DND-41 (cell line): ENCODE data around the gene PRKRIP1.

Experiments used
- EZH2 ChIP-seq: IDR thresholded peaks from 3 replicates; pipeline ENCODE4 v1.6.1; 2012; ENCODE audit warnings: borderline replicate concordance, low read depth, mild to moderate bottlenecking, moderate library complexity, low read length, inconsistent platforms; ENCODE audit not compliant: severe bottlenecking
- TF ChIP-seq, protein P1 (sequence below): IDR thresholded peaks from 2 replicates; pipeline ENCODE4 v1.5.1; 2012; ENCODE audit warnings: borderline replicate concordance, low read length, moderate library complexity, mild to moderate bottlenecking; ENCODE audit not compliant: poor library complexity, severe bottlenecking; ENCODE audit errors: extremely low read depth

DNA sequence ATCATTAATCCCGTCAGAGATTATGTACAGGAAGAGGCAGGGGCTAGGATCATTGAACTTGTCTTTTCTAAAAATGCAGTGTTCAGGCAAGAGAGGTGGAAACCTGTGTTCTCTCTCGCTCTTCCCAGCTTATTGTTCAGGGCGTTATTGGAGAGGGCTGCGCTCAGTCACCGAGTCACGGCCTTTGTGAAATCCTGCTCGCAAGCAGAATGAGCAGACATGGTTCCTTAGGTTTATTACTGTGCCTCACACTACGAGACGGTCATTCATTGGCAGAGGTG, 631 bp upstream of the PRKRIP1 start:
- TF ChIP-seq, protein P1, sequence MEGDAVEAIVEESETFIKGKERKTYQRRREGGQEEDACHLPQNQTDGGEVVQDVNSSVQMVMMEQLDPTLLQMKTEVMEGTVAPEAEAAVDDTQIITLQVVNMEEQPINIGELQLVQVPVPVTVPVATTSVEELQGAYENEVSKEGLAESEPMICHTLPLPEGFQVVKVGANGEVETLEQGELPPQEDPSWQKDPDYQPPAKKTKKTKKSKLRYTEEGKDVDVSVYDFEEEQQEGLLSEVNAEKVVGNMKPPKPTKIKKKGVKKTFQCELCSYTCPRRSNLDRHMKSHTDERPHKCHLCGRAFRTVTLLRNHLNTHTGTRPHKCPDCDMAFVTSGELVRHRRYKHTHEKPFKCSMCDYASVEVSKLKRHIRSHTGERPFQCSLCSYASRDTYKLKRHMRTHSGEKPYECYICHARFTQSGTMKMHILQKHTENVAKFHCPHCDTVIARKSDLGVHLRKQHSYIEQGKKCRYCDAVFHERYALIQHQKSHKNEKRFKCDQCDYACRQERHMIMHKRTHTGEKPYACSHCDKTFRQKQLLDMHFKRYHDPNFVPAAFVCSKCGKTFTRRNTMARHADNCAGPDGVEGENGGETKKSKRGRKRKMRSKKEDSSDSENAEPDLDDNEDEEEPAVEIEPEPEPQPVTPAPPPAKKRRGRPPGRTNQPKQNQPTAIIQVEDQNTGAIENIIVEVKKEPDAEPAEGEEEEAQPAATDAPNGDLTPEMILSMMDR, result no peak
- TF ChIP-seq EZH2, result no peak
